Panc1 (cell line): ENCODE measurements around the gene SULT2B1. TPM values are rescaled to one million over a fixed set of nuclear protein-coding genes. Genes with fewer than 3 reads are reported as not detected.

ENCODE experiments used
- ATAC-seq: fragments of 200-7000 bp; cut with Tn5 transposase; 2 replicates; pipeline ENCODE4 v1.9.1; 2020; ENCODE audit warnings: mild to moderate bottlenecking, moderate library complexity
- BruUV-seq: library from RNA; stranded (reverse); fragments of 400-500 nt; replicated peaks from 2 replicates; lab custom pipeline; 2021; lab: Mats Ljungman, UMichigan
- CTCF ChIA-PET: fragments of 300-600 bp; sonication (Branson Sonifier 250); formaldehyde crosslinking; loops from one replicate; lab custom pipeline; 2022; ENCODE audit warnings: antibody characterized with exemption; lab: Charles Lee
- POLR2A ChIA-PET: fragments of 300-600 bp; sonication (Branson Sonifier 250); formaldehyde crosslinking; loops from one replicate; lab custom pipeline; 2022; ENCODE audit warnings: antibody characterized with exemption; lab: Charles Lee
- DNase-seq: peaks from one replicate; pipeline ENCODE4 v3.0.0-alpha.2; 2010; ENCODE audit warnings: low read depth, low spot score
- H3K27ac ChIP-seq: 2 replicates; pipeline ENCODE4 v1.5.1; 2011; ENCODE audit warnings: mild to moderate bottlenecking, low read length, inconsistent platforms
- H3K27me3 ChIP-seq: fragments of 200-500 bp; sonication (Bioruptor generic); 2 replicates; pipeline ENCODE4 v1.6.0; 2014; ENCODE audit warnings: low read length, inconsistent platforms; ENCODE audit not compliant: control insufficient read depth, insufficient read depth
- H3K36me3 ChIP-seq: fragments of 200-500 bp; sonication (Bioruptor generic); 2 replicates; pipeline ENCODE4 v1.5.1; 2014; ENCODE audit warnings: inconsistent platforms, mild to moderate bottlenecking, low read length, moderate library complexity; ENCODE audit not compliant: control insufficient read depth, insufficient read depth
- H3K4me1 ChIP-seq: 2 replicates; pipeline ENCODE4 v1.5.1; 2011; ENCODE audit warnings: inconsistent platforms, mild to moderate bottlenecking, low read length, moderate library complexity; ENCODE audit not compliant: control insufficient read depth, insufficient read depth
- H3K4me3 ChIP-seq, 2 experiments: 2 replicates each; pipeline ENCODE4 v1.5.1; 2011 to 2012; ENCODE audit warnings: low read depth in 2 of 2, low read length in 2 of 2, mild to moderate bottlenecking in 2 of 2, inconsistent platforms in 1 of 2, moderate library complexity in 1 of 2
- H3K9me3 ChIP-seq: fragments of 200-500 bp; sonication (Bioruptor generic); 2 replicates; pipeline ENCODE4 v1.5.1; 2014; ENCODE audit warnings: low read depth, mild to moderate bottlenecking, inconsistent platforms, low read length, moderate library complexity; ENCODE audit not compliant: control insufficient read depth, insufficient read depth
- POLR2AphosphoS5 ChIP-seq: IDR thresholded peaks from 2 replicates; pipeline ENCODE4 v1.6.1; 2012; ENCODE audit warnings: mild to moderate bottlenecking, low read depth, low read length, moderate library complexity
- SIN3A ChIP-seq: IDR thresholded peaks from 2 replicates; pipeline ENCODE4 v1.6.1; 2012; ENCODE audit warnings: low read depth, mild to moderate bottlenecking, low read length, moderate library complexity, borderline replicate concordance; ENCODE audit not compliant: insufficient read depth
- TCF7L2 ChIP-seq: IDR thresholded peaks from 2 replicates; pipeline ENCODE4 v1.6.1; 2011; ENCODE audit warnings: mild to moderate bottlenecking, low read depth, low read length, inconsistent platforms
- in situ Hi-C: cut with HindIII; loops from 2 replicates; pipeline ENCODE4 v1.10.0; 2016; ENCODE audit warnings: low sequenced_read_pairs, low pct_unique_long_range_greater_than_20kb
- intact Hi-C: fragments of 100-400 bp; cut with micrococcal nuclease; formaldehyde crosslinking; loops from one replicate; pipeline ENCODE4 v1.10.0; 2022; ENCODE audit not compliant: unreplicated experiment
- total RNA-seq: library from RNA; stranded (reverse); gene quantifications from one replicate; pipeline ENCODE4 v1.2.1, GENCODE V29; 2021; ENCODE audit not compliant: unreplicated experiment
- TF ChIP-seq, protein P1 (sequence below): fragments of 450-650 bp; IDR thresholded peaks from 2 replicates; pipeline ENCODE4 v1.5.1; 2017; ENCODE audit warnings: mild to moderate bottlenecking
- TF ChIP-seq, protein P2 (sequence below), 2 experiments: IDR thresholded peaks; 2 replicates each; pipeline ENCODE4 v1.6.1; 2011 to 2012; ENCODE audit warnings: low read depth in 2 of 2, control low read depth in 1 of 2, low read length in 1 of 2, mild to moderate bottlenecking in 1 of 2, moderate library complexity in 1 of 2; ENCODE audit not compliant: insufficient read depth in 1 of 2

Gene SULT2B1
- total RNA-seq, 1 experiment from 2014 or later, result 3.6 TPM

DNA sequence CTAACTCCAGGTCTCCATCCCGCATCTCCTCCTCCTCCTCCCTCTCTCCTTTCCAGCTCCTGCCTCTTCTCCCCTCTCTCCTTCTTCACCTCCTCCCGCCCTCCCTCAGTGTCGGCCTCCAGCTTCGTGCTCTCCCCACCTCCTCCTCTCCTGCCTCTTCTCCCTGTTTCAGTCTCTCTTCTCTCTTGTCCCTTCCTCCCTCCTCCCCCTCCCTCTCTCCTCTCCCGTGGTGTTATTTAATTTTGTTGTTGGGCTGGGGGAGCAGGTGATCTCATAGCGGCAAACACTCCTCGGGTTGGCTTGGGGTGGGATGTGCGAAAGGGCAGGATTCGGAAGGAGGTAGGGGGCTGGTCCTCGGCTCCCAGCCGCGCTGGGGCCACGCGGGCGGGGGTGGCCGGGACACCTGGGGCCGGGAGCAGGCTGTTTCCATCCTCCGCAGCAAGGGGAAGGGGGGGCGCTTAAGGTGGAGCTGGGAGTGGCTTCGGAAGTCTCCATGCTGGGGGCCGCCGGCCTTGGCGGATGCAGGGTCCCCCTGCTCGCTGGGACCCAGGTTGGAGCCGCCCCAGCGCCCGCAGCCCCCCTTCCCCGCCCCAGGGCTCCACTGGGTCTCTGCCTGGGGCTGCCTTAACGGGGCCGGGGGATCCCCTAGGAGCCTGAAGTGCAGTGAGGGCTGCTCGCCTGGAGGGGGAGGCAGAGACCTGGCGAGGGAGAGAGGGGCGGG, 94.2 kb downstream of the SULT2B1 start, which contains the start of gene CA11:
TSS of gene CA11 (minus strand) at position 187 of the 721 bp plus-strand sequence. CDS start 555 bp downstream, outside the sequence.
- H3K4me3 ChIP-seq, result peak within 1 kb of the TSS; percentile 53 to 69
- intact Hi-C loops, result no loop called here
- no peaks in the 10 kb centered on the region for H3K27me3 ChIP-seq
- ATAC-seq, result peak; percentile 90
- in situ Hi-C loops, result no loop called here
- POLR2A ChIA-PET, result interaction anchor here (0.6 kb wide), 1 partner anchor 15 kb away, joined by 3 read pairs; no protein-coding TSS in a partner anchor
- TF ChIP-seq, protein P1, sequence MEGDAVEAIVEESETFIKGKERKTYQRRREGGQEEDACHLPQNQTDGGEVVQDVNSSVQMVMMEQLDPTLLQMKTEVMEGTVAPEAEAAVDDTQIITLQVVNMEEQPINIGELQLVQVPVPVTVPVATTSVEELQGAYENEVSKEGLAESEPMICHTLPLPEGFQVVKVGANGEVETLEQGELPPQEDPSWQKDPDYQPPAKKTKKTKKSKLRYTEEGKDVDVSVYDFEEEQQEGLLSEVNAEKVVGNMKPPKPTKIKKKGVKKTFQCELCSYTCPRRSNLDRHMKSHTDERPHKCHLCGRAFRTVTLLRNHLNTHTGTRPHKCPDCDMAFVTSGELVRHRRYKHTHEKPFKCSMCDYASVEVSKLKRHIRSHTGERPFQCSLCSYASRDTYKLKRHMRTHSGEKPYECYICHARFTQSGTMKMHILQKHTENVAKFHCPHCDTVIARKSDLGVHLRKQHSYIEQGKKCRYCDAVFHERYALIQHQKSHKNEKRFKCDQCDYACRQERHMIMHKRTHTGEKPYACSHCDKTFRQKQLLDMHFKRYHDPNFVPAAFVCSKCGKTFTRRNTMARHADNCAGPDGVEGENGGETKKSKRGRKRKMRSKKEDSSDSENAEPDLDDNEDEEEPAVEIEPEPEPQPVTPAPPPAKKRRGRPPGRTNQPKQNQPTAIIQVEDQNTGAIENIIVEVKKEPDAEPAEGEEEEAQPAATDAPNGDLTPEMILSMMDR, result peak; percentile 88
- TF ChIP-seq TCF7L2, result no peak
- H3K9me3 ChIP-seq, result no peaks in the 10 kb centered on the region
- CTCF ChIA-PET, result interaction anchor here (0.5 to 1.0 kb wide), 3 partner anchors 30 to 254 kb away, joined by 4 to 5 read pairs (median 4); no protein-coding TSS in a partner anchor
- no peaks in the 10 kb centered on the region for H3K36me3 ChIP-seq
- peak within 1 kb of the TSS; percentile 52 for H3K27ac ChIP-seq
- peaks cover 2% of the 10 kb centered on the region; the same call in 1 of the 2 replicates for H3K4me1 ChIP-seq
- DNase-seq, result no peak
- BruUV-seq, result no TSS peak

DNA sequence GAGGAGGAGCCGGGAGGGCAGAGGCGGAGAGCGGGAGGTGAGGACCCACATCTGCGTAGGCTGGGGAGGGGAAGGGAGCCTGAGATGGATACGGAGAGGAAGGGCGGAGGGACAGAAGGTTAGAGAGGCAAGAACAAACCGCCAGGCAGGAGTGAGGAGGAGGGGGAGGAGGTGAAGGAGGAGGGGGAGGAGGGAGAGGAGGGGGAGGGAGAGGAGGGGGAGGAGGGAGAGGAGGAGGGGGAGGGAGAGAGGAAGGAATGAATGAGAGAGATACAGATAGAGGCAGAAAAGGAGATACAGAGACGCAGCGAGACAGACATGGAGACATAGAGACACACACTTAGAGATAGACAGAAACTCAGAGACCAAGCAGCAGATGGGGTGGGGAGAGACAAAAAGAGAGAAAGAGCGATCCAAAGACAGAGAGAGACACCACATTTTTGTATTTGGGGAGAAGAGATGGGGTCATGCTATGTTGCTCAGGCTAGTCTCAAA, 94.8 kb downstream of the SULT2B1 start:
- no peaks in the 10 kb centered on the region for H3K36me3 ChIP-seq
- ChIA-PET POLR2A (interaction anchor here (0.6 kb wide), 1 partner anchor 15 kb away, joined by 3 read pairs; no protein-coding TSS in a partner anchor), CTCF (no interaction called here)
- TF ChIP-seq POLR2AphosphoS5, result no peak
- no peak for TF ChIP-seq SIN3A
- no peak for TF ChIP-seq TCF7L2
- TF ChIP-seq, protein P1, result no peak
- TF ChIP-seq, protein P2, sequence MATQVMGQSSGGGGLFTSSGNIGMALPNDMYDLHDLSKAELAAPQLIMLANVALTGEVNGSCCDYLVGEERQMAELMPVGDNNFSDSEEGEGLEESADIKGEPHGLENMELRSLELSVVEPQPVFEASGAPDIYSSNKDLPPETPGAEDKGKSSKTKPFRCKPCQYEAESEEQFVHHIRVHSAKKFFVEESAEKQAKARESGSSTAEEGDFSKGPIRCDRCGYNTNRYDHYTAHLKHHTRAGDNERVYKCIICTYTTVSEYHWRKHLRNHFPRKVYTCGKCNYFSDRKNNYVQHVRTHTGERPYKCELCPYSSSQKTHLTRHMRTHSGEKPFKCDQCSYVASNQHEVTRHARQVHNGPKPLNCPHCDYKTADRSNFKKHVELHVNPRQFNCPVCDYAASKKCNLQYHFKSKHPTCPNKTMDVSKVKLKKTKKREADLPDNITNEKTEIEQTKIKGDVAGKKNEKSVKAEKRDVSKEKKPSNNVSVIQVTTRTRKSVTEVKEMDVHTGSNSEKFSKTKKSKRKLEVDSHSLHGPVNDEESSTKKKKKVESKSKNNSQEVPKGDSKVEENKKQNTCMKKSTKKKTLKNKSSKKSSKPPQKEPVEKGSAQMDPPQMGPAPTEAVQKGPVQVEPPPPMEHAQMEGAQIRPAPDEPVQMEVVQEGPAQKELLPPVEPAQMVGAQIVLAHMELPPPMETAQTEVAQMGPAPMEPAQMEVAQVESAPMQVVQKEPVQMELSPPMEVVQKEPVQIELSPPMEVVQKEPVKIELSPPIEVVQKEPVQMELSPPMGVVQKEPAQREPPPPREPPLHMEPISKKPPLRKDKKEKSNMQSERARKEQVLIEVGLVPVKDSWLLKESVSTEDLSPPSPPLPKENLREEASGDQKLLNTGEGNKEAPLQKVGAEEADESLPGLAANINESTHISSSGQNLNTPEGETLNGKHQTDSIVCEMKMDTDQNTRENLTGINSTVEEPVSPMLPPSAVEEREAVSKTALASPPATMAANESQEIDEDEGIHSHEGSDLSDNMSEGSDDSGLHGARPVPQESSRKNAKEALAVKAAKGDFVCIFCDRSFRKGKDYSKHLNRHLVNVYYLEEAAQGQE (IDR thresholded peaks at IDR 0.05; ENCODE audit: insufficient read depth in 1 of 2, low read depth in 2 of 2, low read length in 1 of 2), result no peak
- H3K27ac ChIP-seq, result peak overlapping the region; percentile 21
- no peak for DNase-seq
- BruUV-seq, result no TSS peak
- intact Hi-C loops, result no loop called here
- H3K4me3 ChIP-seq, result peak overlapping the region; percentile 53 to 69
- ATAC-seq, result no peak
- H3K4me1 ChIP-seq, result peaks cover 2% of the 10 kb centered on the region; the same call in 1 of the 2 replicates
- in situ Hi-C loops, result no loop called here
- no peaks in the 10 kb centered on the region for H3K9me3 ChIP-seq
- no peaks in the 10 kb centered on the region for H3K27me3 ChIP-seq
